ENCODE results near the gene TRIO. TPM values are rescaled to one million over a fixed set of nuclear protein-coding genes. Genes with fewer than 3 reads are reported as not detected.

Gene TRIO
- polyA plus RNA-seq, 3 donors = 1.7 to 45.8 (median 2.1) TPM

GRCh38 chr5:14211818-14212803, 69.0 kb downstream of the TRIO start:
- Mint-ChIP-seq H3K27ac (peak overlapping the region in 2 of 7 donors; percentile 37 to 53), H3K4me3 (no peak overlapping the region), H3K36me3 (no peaks in the 10 kb centered on the region), H3K4me1 (peaks cover 43% of the 10 kb centered on the region), H3K27me3 (ENCODE audit: low read depth in 3 of 3) (peaks cover 0 to 4% (median 0%) of the 10 kb centered on the region in 3 donors), H3K9me3 (no peaks in the 10 kb centered on the region)
- no peak overlapping the region for H3K9ac ChIP-seq (ENCODE audit: insufficient read depth, low read length, poor library complexity, severe bottlenecking)
- peak in 1 of 3 donors; percentile 27 for DNase-seq
- peaks cover 86% of the 10 kb centered on the region for H3K79me2 ChIP-seq (ENCODE audit: insufficient read depth, low read length)
- WGBS (ENCODE audit: insufficient coverage) = 100% methylated on average over 2 of the region's 5 CpGs
- no peak overlapping the region for H3K27ac ChIP-seq (ENCODE audit: low read depth in 1 of 2, low read length in 2 of 2)
- intact Hi-C loops (cut with micrococcal nuclease) = loop anchor here in 1 of 2 donors (5.0 kb wide), 1 partner anchor 70 kb away; the partner anchor contains the start of gene TRIO
- peaks cover 88% of the 10 kb centered on the region for H4K20me1 ChIP-seq (ENCODE audit: insufficient read depth, low read length)
- peaks cover 11 to 21% of the 10 kb centered on the region in 2 donors for H3K4me1 ChIP-seq (ENCODE audit: control insufficient read depth in 1 of 2, insufficient read depth in 2 of 2, low read length in 2 of 2)
- no peaks in the 10 kb centered on the region for H3K27me3 ChIP-seq (ENCODE audit: control insufficient read depth in 2 of 2, insufficient read depth in 2 of 2, low read length in 2 of 2)
- TF ChIP-seq CTCF (IDR thresholded peaks at IDR 0.05) = no peak
- no peak overlapping the region for H3K4me3 ChIP-seq (replicated peaks in 1 of 3; ENCODE audit: low read depth in 2 of 3, low read length in 3 of 3)
- no peaks in the 10 kb centered on the region for H3K36me3 ChIP-seq (replicated peaks in 1 of 2; ENCODE audit: control insufficient read depth in 1 of 2, insufficient read depth in 2 of 2, low read length in 2 of 2)
- H3K9me3 ChIP-seq (replicated peaks in 1 of 2; ENCODE audit: control insufficient read depth in 1 of 2, insufficient read depth in 1 of 2, low read length in 2 of 2) = no peaks in the 10 kb centered on the region
- H2AFZ ChIP-seq (ENCODE audit: insufficient read depth, low read depth, low read length, poor library complexity, severe bottlenecking) = no peak overlapping the region
- H3K4me2 ChIP-seq (replicated peaks; ENCODE audit: extremely low read depth, low read length, poor library complexity, severe bottlenecking) = no peak overlapping the region

DNA sequence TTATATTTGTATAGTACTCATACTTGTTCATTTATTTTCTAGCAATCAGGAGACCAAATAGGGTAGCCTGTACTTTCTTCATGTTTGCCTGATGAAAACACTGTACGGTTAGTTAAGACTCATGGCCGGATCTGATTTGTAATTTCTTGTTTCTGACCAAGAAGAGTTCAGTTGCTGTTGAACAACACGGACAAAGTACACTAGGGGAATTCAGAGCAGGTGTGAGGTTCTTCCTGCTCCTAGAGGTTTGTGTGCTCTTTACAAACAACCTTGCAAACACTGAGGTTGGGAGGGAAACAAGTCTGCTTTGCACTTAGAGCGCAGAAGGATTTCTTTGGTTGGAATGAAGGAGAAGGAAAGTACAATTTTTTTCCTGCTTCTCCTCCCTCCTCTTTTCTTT, 69.7 kb downstream of the TRIO start:
- Histone ChIP-seq H3K27me3 (ENCODE audit: control insufficient read depth in 2 of 2, insufficient read depth in 2 of 2, low read length in 2 of 2) (no peaks in the 10 kb centered on the region), H4K20me1 (ENCODE audit: insufficient read depth, low read length) (peaks cover 90% of the 10 kb centered on the region), H3K9me3 (replicated peaks in 1 of 2; ENCODE audit: control insufficient read depth in 1 of 2, insufficient read depth in 1 of 2, low read length in 2 of 2) (no peaks in the 10 kb centered on the region), H3K27ac (ENCODE audit: low read depth in 1 of 2, low read length in 2 of 2) (no peak overlapping the region), H2AFZ (ENCODE audit: insufficient read depth, low read depth, low read length, poor library complexity, severe bottlenecking) (no peak overlapping the region), H3K4me3 (replicated peaks in 1 of 3; ENCODE audit: low read depth in 2 of 3, low read length in 3 of 3) (no peak overlapping the region), H3K79me2 (ENCODE audit: insufficient read depth, low read length) (peaks cover 86% of the 10 kb centered on the region), H3K9ac (ENCODE audit: insufficient read depth, low read length, poor library complexity, severe bottlenecking) (no peak overlapping the region), H3K36me3 (replicated peaks in 1 of 2; ENCODE audit: control insufficient read depth in 1 of 2, insufficient read depth in 2 of 2, low read length in 2 of 2) (no peaks in the 10 kb centered on the region), H3K4me1 (ENCODE audit: control insufficient read depth in 1 of 2, insufficient read depth in 2 of 2, low read length in 2 of 2) (peaks cover 6 to 14% of the 10 kb centered on the region in 2 donors), H3K4me2 (replicated peaks; ENCODE audit: extremely low read depth, low read length, poor library complexity, severe bottlenecking) (no peak overlapping the region)
- DNase-seq = no peak
- Mint-ChIP-seq H3K4me1 (peaks cover 42% of the 10 kb centered on the region), H3K27ac (peak overlapping the region in 1 of 7 donors; percentile 11), H3K27me3 (ENCODE audit: low read depth in 3 of 3) (peaks cover 0 to 2% (median 0%) of the 10 kb centered on the region in 3 donors), H3K36me3 (no peaks in the 10 kb centered on the region), H3K4me3 (no peak overlapping the region), H3K9me3 (no peaks in the 10 kb centered on the region)
- intact Hi-C loops (cut with micrococcal nuclease) = loop anchor here in 1 of 2 donors (5.0 kb wide), 1 partner anchor 71 kb away; the partner anchor contains the start of gene TRIO
- TF ChIP-seq CTCF (IDR thresholded peaks at IDR 0.05) = no peak
- 79% methylated on average over 2 of the region's 4 CpGs for WGBS (ENCODE audit: insufficient coverage)

Data from CD14-positive monocyte (primary cell).